HG02571 (cell line): ENCODE measurements around the gene CCT5.
"Not testable (repeated sequence)": the region's sequence is repeated elsewhere in the genome, so short reads cannot be mapped to it uniquely, and the experiment has no call there.

ENCODE experiments used
- ATAC-seq: cut with Tn5 transposase; IDR thresholded peaks from one replicate; pipeline ENCODE4 v1.9.1; 2021; ENCODE audit warnings: mild to moderate bottlenecking, moderate library complexity; ENCODE audit not compliant: unreplicated experiment

CCT5 gene

GRCh38 chr5:10275460-10275859 lies 25.4 kb downstream of the CCT5 start:
- no peak for ATAC-seq

GRCh38 chr5:10275991-10276390 lies 25.9 kb downstream of the CCT5 start:
- ATAC-seq: no peak

DNA sequence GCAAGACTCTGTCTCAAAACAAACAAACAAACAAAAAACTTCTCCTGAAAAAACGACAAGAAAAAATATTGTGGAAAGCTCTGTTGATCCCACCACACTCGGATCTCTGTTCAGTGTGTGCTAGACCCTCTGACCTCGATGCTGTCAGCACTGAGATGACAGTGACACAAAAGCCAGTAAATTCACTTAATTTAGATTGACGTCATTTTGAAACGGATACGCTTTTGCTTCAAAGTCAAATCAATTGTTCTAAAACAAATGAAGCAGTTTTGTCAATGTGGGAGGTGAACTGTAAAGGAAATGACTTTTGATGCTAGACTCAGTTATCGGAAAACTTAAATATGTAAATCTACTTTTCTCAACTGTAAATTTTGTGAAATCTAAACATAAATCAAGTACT lies 26.6 kb downstream of the CCT5 start:
- ATAC-seq: no peak

DNA sequence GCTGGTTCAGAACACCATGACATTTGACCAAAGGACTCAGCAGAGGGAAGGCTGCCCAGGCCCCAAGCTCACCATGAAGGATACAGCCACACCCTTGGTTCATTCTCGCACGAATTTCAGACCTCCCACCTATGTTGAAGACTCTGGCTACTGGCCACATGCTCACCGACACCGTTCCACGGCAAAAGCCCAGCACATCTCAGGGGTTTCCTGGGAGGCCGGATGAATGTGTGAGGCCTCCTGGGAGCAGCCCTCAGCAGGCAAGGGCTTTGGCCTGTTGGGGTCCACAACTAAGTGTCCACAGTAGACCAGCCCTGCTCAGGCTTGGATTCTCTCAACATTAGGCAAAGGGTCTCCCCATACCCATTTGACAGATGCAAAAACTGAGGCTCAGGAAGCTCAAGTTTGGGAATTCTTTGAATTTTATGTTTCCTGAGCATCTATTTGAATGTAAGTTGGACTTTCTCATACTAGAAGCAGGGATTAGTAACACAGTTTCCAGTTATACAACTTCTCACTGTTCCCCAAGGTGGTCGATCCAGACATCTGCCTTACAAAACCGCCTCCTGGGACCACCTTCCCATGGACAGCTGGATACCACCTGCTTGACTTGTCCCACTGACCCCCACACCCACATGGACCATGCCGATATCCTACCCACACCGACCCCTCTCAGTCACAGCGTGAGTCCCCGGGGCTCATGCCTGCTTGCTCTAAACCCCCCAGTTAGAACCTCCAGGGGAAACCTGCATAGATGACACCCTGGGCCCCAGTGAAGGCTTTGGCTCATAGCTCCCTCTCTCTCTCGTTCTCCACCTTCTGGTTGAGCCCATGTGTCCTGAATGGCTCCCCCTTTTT lies 27.9 kb downstream of the CCT5 start:
- no peak for ATAC-seq

GRCh38 chr5:10278658-10279279 lies 28.7 kb downstream of the CCT5 start:
- ATAC-seq: no peak

GRCh38 chr5:10279328-10279727 lies 29.2 kb downstream of the CCT5 start:
- no peak for ATAC-seq

DNA sequence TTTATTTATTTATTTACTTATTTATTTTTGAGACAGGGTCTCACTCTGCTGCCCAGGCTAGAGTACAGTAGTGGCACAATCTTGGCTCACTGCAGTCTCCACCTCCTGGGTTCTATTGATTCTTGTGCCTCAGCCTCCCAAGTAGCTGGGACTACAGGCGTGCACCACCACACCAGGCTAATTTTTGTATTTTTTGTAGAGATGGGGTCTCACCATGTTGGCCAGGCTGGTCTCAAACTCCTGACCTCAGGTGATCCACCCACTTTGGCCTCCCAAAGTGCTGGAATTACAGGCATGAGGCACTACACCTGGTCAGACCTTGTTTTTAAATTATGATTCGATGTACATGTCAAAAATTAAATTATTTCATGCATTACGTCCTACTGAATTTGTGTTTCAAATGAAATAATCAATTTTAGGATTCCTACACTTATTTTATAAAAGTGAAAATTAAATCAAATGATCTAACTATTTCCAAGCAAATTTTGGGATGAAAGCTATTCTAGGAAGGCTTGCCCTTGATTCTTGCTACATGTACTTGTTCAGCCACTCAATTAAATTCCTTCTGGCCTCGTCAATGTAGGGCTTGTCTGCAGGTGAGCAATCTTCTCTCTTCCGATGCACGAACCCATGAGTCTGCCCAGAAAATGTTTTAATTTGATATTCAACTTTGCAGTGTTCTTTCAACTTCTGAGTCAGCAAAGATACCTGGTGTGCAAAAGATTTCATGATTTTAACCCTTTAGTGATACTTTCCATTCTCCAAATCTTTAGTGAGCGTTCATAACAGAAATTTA lies 30.0 kb downstream of the CCT5 start:
- ATAC-seq: no peak

- peak; percentile 84 for ATAC-seq
Measured at GRCh38 chr5:10283927-10284635, 34.0 kb downstream of the CCT5 start.

GRCh38 chr5:10285362-10285761 lies 35.3 kb downstream of the CCT5 start:
- not testable (repeated sequence) for ATAC-seq

GRCh38 chr5:10286162-10286861 lies 36.2 kb downstream of the CCT5 start:
- ATAC-seq: no peak

- no peak for ATAC-seq
Measured at GRCh38 chr5:10286862-10287227, 36.8 kb downstream of the CCT5 start.

- ATAC-seq: peak; percentile 63
Measured at GRCh38 chr5:10288592-10289219, 38.6 kb downstream of the CCT5 start.

GRCh38 chr5:10289353-10289752 lies 39.3 kb downstream of the CCT5 start:
- ATAC-seq: no peak

DNA sequence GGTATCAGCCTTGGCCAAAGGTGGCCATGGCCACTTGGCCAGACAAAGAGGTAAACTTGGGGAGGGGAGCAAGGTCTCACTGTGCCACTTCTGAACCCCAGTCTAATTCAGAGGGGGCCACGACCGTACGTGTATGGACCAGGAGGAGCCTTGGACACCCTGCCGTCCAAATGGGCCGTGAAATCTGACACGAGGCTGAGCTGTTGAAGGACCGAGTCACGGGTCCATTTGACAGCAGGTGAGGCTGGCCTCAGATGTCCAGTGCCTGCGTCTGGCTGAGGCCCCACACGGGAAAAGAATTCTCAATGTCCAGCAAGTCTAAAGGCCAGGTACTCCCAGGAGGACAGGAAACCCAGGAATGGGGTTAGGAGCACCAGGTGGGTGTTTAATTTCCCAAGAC lies 39.9 kb downstream of the CCT5 start:
- ATAC-seq: no peak

DNA sequence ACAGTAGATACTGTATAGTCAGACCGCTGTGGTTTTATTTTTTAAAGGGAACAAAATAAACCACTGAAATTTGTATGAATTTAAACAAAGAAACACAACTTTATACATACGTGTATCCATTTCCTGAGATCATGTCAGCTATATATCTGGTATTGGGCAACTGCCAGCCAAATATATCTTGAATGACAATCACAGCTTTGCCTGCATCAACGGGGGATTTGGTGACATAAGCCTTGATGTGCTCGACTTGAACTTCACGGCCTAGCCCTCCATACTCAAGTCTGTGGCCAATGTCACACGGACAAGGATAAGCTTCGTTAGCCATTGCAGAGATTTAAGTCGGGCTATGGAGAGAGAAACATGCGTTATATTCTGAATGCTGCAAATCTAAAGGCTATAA lies 40.4 kb downstream of the CCT5 start:
- ATAC-seq: no peak

- no peak for ATAC-seq
Measured at GRCh38 chr5:10291692-10292339, 41.7 kb downstream of the CCT5 start.

DNA sequence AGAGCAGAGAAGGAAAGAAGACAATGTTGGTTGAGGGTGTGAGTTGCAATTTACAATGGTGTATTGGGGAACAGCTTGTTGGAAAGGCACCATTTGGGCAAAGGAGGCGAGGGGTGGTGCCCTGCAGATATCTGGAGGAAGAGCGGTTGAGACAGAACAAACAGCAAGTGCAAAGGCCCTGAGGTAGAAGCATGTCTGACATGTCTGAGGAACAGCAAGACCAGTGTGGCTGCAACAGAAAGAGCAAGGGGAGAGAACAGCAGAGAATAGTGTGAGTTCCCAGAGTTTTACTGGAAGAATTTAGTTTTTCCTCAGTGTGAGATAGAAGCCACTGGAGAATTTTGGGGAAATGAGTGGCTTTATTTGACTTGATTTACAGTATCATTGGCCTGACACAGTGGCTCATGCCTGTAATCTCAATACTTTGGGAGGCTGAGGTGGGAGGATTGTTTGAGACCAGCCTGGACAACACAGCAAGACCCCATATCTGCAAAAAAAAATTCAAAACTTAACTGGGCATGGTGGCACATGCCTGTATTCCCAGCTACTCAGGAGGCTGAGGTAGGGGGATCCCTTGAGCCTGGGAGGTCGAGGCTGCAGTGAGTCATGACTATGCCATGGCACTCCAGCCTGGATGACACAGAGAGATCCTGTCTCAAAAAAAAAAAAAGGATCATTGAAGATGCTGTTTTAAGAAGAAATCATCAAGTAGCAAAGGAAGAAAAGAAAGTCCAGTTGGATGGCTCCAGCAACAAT lies 44.0 kb downstream of the CCT5 start:
- no peak for ATAC-seq

- no peak for ATAC-seq
Measured at GRCh38 chr5:10295619-10296326, 45.7 kb downstream of the CCT5 start.
